CD4-positive, CD25-positive, alpha-beta regulatory T cell (primary cell): ENCODE data around the gene CC2D1A. TPM values are rescaled to one million over a fixed set of nuclear protein-coding genes. Genes with fewer than 3 reads are reported as not detected.
"Not testable (repeated sequence)": the region's sequence is repeated elsewhere in the genome, so short reads cannot be mapped to it uniquely, and the experiment has no call there.

Experiments
- ATAC-seq, 2 donors: fragments of 150-1000 bp; cut with Tn5 transposase; one replicate each; pipeline ENCODE4 v1.10.0; 2021; ENCODE audit warnings: low read depth in 2 of 2, moderate number of reproducible peaks in 2 of 2, moderate library complexity in 1 of 2
- DNase-seq, 3 donors: peaks; one replicate each; pipeline versions ENCODE4 v3.0.0 to v3.0.0-alpha.2; 2012 to 2022; ENCODE audit warnings: mixed read lengths in 1 of 3
- H3K27ac ChIP-seq: one replicate; pipeline ENCODE4 v1.7.0; 2013; ENCODE audit warnings: mild to moderate bottlenecking, low read length; ENCODE audit not compliant: insufficient read depth, poor library complexity, severe bottlenecking
- H3K27me3 ChIP-seq: one replicate; pipeline ENCODE4 v1.7.0; 2013; ENCODE audit warnings: low read length; ENCODE audit not compliant: control insufficient read depth, insufficient read depth
- H3K36me3 ChIP-seq: one replicate; pipeline ENCODE4 v1.7.0; 2013; ENCODE audit warnings: mild to moderate bottlenecking, low read length, moderate library complexity; ENCODE audit not compliant: control insufficient read depth, insufficient read depth
- H3K4me1 ChIP-seq: 2 replicates; pipeline ENCODE4 v1.7.0; 2013; ENCODE audit warnings: mild to moderate bottlenecking, low read length; ENCODE audit not compliant: insufficient read depth, control insufficient read depth, poor library complexity, severe bottlenecking
- H3K4me3 ChIP-seq: one replicate; pipeline ENCODE4 v1.7.0; 2013; ENCODE audit warnings: low read depth, mild to moderate bottlenecking, low read length, moderate library complexity
- H3K9me3 ChIP-seq, 2 experiments: 1 replicate in 1 of 2; 2 replicates in 1 of 2; pipeline ENCODE4 v1.7.0; 2013; ENCODE audit warnings: low read length in 2 of 2, mild to moderate bottlenecking in 1 of 2, moderate library complexity in 1 of 2; ENCODE audit not compliant: control insufficient read depth in 2 of 2
- H3K27ac Mint-ChIP-seq, 3 donors: one replicate each; pipeline ENCODE4 v1.8.0; 2020 to 2022; ENCODE audit warnings: mild to moderate bottlenecking in 3 of 3, mixed read lengths in 3 of 3, moderate library complexity in 2 of 3
- H3K27me3 Mint-ChIP-seq: one replicate; pipeline ENCODE4 v1.8.0; 2022; ENCODE audit warnings: mild to moderate bottlenecking, mixed read lengths
- H3K36me3 Mint-ChIP-seq: one replicate; pipeline ENCODE4 v1.8.0; 2020; ENCODE audit warnings: mixed read lengths
- H3K4me1 Mint-ChIP-seq, 4 donors: one replicate each; pipeline ENCODE4 v1.8.0; 2020 to 2022; ENCODE audit warnings: mixed read lengths in 4 of 4, mild to moderate bottlenecking in 1 of 4
- H3K4me3 Mint-ChIP-seq, 4 donors: one replicate each; pipeline ENCODE4 v1.8.0; 2020 to 2022; ENCODE audit warnings: mild to moderate bottlenecking in 4 of 4, mixed read lengths in 4 of 4, moderate library complexity in 3 of 4
- H3K9me3 Mint-ChIP-seq, 7 donors: one replicate each; pipeline ENCODE4 v1.8.0; 2020 to 2022; ENCODE audit warnings: mixed read lengths in 7 of 7, mild to moderate bottlenecking in 3 of 7, moderate library complexity in 2 of 7
- polyA plus RNA-seq, 4 donors: library from polyadenylated mRNA; unstranded; fragments of 300-500 nt; fragmentation: Illumina TruSeq; gene quantifications; one replicate each; pipeline ENCODE4 v1.2.3, GENCODE V29; 2021
- total RNA-seq: library from RNA; stranded (reverse); gene quantifications from one replicate; pipeline ENCODE4 v1.2.3, GENCODE V29; 2022

The CC2D1A gene
- total and polyA plus RNA-seq, 5 donors from 2014 or later, result 3.7 to 35.0 (median 4.5) TPM

GRCh38 chr19:13964776-13965175, 58.8 kb downstream of the CC2D1A start:
- Mint-ChIP-seq H3K27me3 (no peaks in the 10 kb centered on the region), H3K27ac (no peak overlapping the region), H3K9me3 (peaks cover 0 to 1% (median 0%) of the 10 kb centered on the region in 7 donors), H3K4me3 (no peak overlapping the region), H3K4me1 (peaks cover 0 to 3% (median 1%) of the 10 kb centered on the region in 4 donors), H3K36me3 (peaks cover 15% of the 10 kb centered on the region)
- Histone ChIP-seq H3K27ac (no peak overlapping the region), H3K4me1 (no peaks in the 10 kb centered on the region), H3K36me3 (peaks cover 42% of the 10 kb centered on the region), H3K9me3 (no peaks in the 10 kb centered on the region), H3K4me3 (no peak overlapping the region), H3K27me3 (no peaks in the 10 kb centered on the region)
- no peak for DNase-seq
- no peak for ATAC-seq

- DNase-seq (no peak), ATAC-seq (no peak)
- Mint-ChIP-seq H3K4me1 (peaks cover 0 to 3% (median 1%) of the 10 kb centered on the region in 4 donors), H3K36me3 (peaks cover 15% of the 10 kb centered on the region), H3K27ac (peak overlapping the region in 1 of 3 donors; percentile 76), H3K4me3 (no peak overlapping the region), H3K27me3 (no peaks in the 10 kb centered on the region), H3K9me3 (peaks cover 0 to 1% (median 0%) of the 10 kb centered on the region in 7 donors)
- Histone ChIP-seq H3K27ac (no peak overlapping the region), H3K4me3 (no peak overlapping the region), H3K4me1 (no peaks in the 10 kb centered on the region), H3K27me3 (no peaks in the 10 kb centered on the region), H3K9me3 (no peaks in the 10 kb centered on the region), H3K36me3 (peaks cover 38% of the 10 kb centered on the region)
These were observed 59.4 kb downstream of the CC2D1A start for GRCh38 chr19:13965377-13965896.

GRCh38 chr19:13965926-13966683, 60.1 kb downstream of the CC2D1A start:
- DNase-seq (no peak), ATAC-seq (no peak)
- H3K27ac Mint-ChIP-seq, result peak overlapping the region in 1 of 3 donors; percentile 41
- H3K27ac ChIP-seq, result no peak overlapping the region
- no peaks in the 10 kb centered on the region for H3K4me1 ChIP-seq
- H3K36me3 ChIP-seq, result peaks cover 31% of the 10 kb centered on the region
- no peak overlapping the region for H3K4me3 ChIP-seq
- H3K9me3 Mint-ChIP-seq, result peaks cover 0 to 1% (median 0%) of the 10 kb centered on the region in 7 donors
- peaks cover 0 to 3% (median 1%) of the 10 kb centered on the region in 4 donors for H3K4me1 Mint-ChIP-seq
- no peaks in the 10 kb centered on the region for H3K27me3 ChIP-seq
- no peaks in the 10 kb centered on the region for H3K27me3 Mint-ChIP-seq
- H3K4me3 Mint-ChIP-seq, result no peak overlapping the region
- no peaks in the 10 kb centered on the region for H3K9me3 ChIP-seq
- H3K36me3 Mint-ChIP-seq, result peaks cover 12% of the 10 kb centered on the region

- H3K4me3 ChIP-seq, result no peak overlapping the region
- Mint-ChIP-seq H3K27me3 (no peaks in the 10 kb centered on the region), H3K36me3 (peaks cover 7% of the 10 kb centered on the region), H3K9me3 (peaks cover 0 to under 1% (median 0%) of the 10 kb centered on the region in 7 donors), H3K4me1 (no peaks in the 10 kb centered on the region), H3K4me3 (no peak overlapping the region), H3K27ac (peak overlapping the region in 1 of 3 donors; percentile 41)
- H3K4me1 ChIP-seq, result no peaks in the 10 kb centered on the region
- no peaks in the 10 kb centered on the region for H3K27me3 ChIP-seq
- DNase-seq (no peak), ATAC-seq (no peak)
- H3K27ac ChIP-seq, result no peak overlapping the region
- H3K9me3 ChIP-seq, result no peaks in the 10 kb centered on the region
- peaks cover 31% of the 10 kb centered on the region for H3K36me3 ChIP-seq
These were observed 60.7 kb downstream of the CC2D1A start for GRCh38 chr19:13966684-13967128.

- H3K4me3 Mint-ChIP-seq, result peak overlapping the region in 1 of 4 donors; percentile 21
- not testable (repeated sequence) for H3K9me3 Mint-ChIP-seq, H3K4me1 ChIP-seq, H3K4me3 ChIP-seq, H3K36me3 Mint-ChIP-seq, H3K4me1 Mint-ChIP-seq, H3K27me3 ChIP-seq, H3K27ac ChIP-seq, H3K9me3 ChIP-seq, H3K27me3 Mint-ChIP-seq, DNase-seq, H3K27ac Mint-ChIP-seq, ATAC-seq
- peaks cover 32% of the 10 kb centered on the region for H3K36me3 ChIP-seq
These were observed 61.2 kb downstream of the CC2D1A start for GRCh38 chr19:13967206-13967605.

GRCh38 chr19:13968383-13968935, 62.5 kb downstream of the CC2D1A start:
- H3K9me3 Mint-ChIP-seq, result no peaks in the 10 kb centered on the region
- Histone ChIP-seq H3K36me3 (peaks cover 36% of the 10 kb centered on the region), H3K4me1 (no peaks in the 10 kb centered on the region), H3K9me3 (no peaks in the 10 kb centered on the region), H3K4me3 (no peak overlapping the region), H3K27ac (no peak overlapping the region), H3K27me3 (no peaks in the 10 kb centered on the region)
- ATAC-seq (no peak), DNase-seq (no peak)
- H3K36me3 Mint-ChIP-seq, result peaks cover 6% of the 10 kb centered on the region
- H3K27ac Mint-ChIP-seq, result no peak overlapping the region
- no peaks in the 10 kb centered on the region for H3K27me3 Mint-ChIP-seq
- H3K4me3 Mint-ChIP-seq, result no peak overlapping the region
- H3K4me1 Mint-ChIP-seq, result peaks cover 0 to 4% (median 0%) of the 10 kb centered on the region in 4 donors

GRCh38 chr19:13968999-13969398, 63.0 kb downstream of the CC2D1A start:
- Histone ChIP-seq H3K36me3 (peaks cover 36% of the 10 kb centered on the region), H3K27me3 (no peaks in the 10 kb centered on the region), H3K4me1 (no peaks in the 10 kb centered on the region), H3K27ac (no peak overlapping the region), H3K9me3 (no peaks in the 10 kb centered on the region), H3K4me3 (no peak overlapping the region)
- Mint-ChIP-seq H3K27ac (peak overlapping the region in 1 of 3 donors; percentile 76), H3K4me3 (no peak overlapping the region), H3K4me1 (peaks cover 0 to 6% (median 2%) of the 10 kb centered on the region in 4 donors), H3K36me3 (peaks cover 6% of the 10 kb centered on the region), H3K9me3 (no peaks in the 10 kb centered on the region), H3K27me3 (no peaks in the 10 kb centered on the region)
- ATAC-seq (no peak), DNase-seq (no peak)
